DOHH2 (cell line): Measurements from ENCODE around the gene PTGIR.

Experiments used
- CTCF ChIP-seq: fragments of 200-600 bp; sonication (generic); IDR thresholded peaks from one replicate; pipeline ENCODE4 v1.5.1; 2014; ENCODE audit warnings: antibody characterized with exemption, mild to moderate bottlenecking, low read depth, low read length; ENCODE audit not compliant: poor library complexity, severe bottlenecking
- EZH2phosphoT487 ChIP-seq: fragments of 200-600 bp; sonication (generic); IDR thresholded peaks from 2 replicates; pipeline ENCODE4 v1.6.1; 2017; ENCODE audit warnings: borderline replicate concordance, mild to moderate bottlenecking, antibody characterized with exemption, low read length, moderate library complexity, mixed read lengths

DNA sequence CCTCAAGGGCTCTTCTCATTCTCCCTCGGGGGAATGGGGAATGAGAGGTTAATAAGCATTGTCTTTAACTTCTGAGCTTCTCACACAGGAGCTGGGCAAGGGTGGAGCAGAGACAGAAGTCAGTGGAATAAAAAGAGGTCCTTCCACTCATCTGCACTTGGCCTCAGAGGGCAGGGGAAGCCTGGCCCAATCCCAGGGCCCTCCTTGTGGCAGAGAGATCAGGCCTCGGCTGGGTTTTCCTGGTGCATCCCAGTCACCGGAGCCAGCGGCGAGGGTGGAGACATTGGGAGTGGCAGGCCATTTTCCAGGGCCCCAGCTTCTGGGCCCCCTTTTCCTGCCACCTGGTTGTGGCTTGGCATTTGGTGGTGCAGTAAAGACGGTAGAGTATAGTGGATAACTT, 13.1 kb downstream of the PTGIR start:
- TF ChIP-seq EZH2phosphoT487: no peak
- TF ChIP-seq CTCF: no peak
